Right atrium auricular region (tissue), 2 donors: ENCODE measurements around the gene CLEC10A. TPM values are rescaled to one million over a fixed set of nuclear protein-coding genes. Genes with fewer than 3 reads are reported as not detected.

ENCODE experiments used
- DNase-seq: peaks from one replicate; pipeline ENCODE4 v3.0.0-alpha.2; 2019; ENCODE audit warnings: low spot score
- H3K27ac ChIP-seq, 2 donors: fragments of 200-600 bp; sonication (generic); 1 replicate in 1 of 2; 2 replicates in 1 of 2; pipeline ENCODE4 v1.5.1; 2016 to 2019
- H3K27me3 ChIP-seq, 2 donors: fragments of 200-600 bp; sonication (generic); one replicate each; pipeline versions ENCODE4 v1.5.1 to v1.6.0; 2017 to 2019
- H3K36me3 ChIP-seq: fragments of 200-600 bp; sonication (generic); one replicate; pipeline ENCODE4 v1.5.1; 2016
- H3K4me1 ChIP-seq, 2 donors: fragments of 200-600 bp; sonication (generic); one replicate each; pipeline versions ENCODE4 v1.5.1 to v1.6.0; 2017 to 2019
- H3K4me3 ChIP-seq, 2 donors: fragments of 200-600 bp; sonication (generic); 1 replicate in 1 of 2; 2 replicates in 1 of 2; pipeline ENCODE4 v1.5.1; 2017 to 2019; ENCODE audit warnings: mild to moderate bottlenecking in 1 of 2, moderate library complexity in 1 of 2
- H3K9me3 ChIP-seq, 2 donors: fragments of 200-600 bp; sonication (generic); one replicate each; pipeline ENCODE4 v1.5.1; 2019
- total RNA-seq, 2 donors: library from RNA; depleted of rRNA; stranded (reverse); fragments of >200 nt; gene quantifications; one replicate each; pipeline ENCODE4 v1.1.0, GENCODE V29; 2016
- TF ChIP-seq, protein P1 (sequence below), 2 donors: fragments of 200-600 bp; sonication (generic); IDR thresholded peaks; one replicate each; pipeline ENCODE4 v1.5.1; 2019; ENCODE audit warnings: antibody characterized with exemption in 2 of 2

CLEC10A gene
- total RNA-seq, 2 donors from 2014 or later = 1.4 to 3.6 TPM

DNA sequence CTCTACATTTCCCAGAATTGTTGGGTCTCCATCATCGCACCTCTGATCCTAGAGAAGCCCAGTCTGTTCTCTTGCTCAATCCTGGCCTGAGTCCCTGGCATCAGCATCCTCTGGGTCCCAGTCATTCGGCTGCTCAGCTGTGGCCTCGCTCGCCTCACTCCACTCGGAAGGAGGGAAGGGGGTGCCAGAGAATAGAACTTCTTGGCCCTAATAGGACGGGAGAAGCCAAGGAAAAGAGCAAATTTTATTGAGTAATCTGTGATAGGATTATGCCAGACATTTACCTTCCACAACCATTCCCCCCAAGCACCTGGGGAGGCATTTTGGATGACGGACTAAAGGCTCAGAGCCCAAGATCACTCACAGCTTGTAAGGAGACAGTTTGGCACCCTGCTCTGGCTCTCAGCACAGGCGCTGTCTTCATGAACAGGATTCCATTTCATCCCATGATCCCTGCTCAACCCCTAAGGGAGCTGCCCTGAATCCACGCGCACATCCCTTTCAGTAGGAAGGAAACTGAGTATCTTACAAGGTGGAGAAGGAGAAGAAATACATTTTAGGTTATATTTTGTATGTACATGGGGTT is 498 bp upstream of the CLEC10A start:
- H3K9me3 ChIP-seq = no peaks in the 10 kb centered on the region
- H3K27ac ChIP-seq = no peak overlapping the region
- H3K27me3 ChIP-seq = no peaks in the 10 kb centered on the region
- DNase-seq = peak; percentile 59
- TF ChIP-seq, protein P1, sequence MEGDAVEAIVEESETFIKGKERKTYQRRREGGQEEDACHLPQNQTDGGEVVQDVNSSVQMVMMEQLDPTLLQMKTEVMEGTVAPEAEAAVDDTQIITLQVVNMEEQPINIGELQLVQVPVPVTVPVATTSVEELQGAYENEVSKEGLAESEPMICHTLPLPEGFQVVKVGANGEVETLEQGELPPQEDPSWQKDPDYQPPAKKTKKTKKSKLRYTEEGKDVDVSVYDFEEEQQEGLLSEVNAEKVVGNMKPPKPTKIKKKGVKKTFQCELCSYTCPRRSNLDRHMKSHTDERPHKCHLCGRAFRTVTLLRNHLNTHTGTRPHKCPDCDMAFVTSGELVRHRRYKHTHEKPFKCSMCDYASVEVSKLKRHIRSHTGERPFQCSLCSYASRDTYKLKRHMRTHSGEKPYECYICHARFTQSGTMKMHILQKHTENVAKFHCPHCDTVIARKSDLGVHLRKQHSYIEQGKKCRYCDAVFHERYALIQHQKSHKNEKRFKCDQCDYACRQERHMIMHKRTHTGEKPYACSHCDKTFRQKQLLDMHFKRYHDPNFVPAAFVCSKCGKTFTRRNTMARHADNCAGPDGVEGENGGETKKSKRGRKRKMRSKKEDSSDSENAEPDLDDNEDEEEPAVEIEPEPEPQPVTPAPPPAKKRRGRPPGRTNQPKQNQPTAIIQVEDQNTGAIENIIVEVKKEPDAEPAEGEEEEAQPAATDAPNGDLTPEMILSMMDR (IDR thresholded peaks at IDR 0.05) = no peak
- no peaks in the 10 kb centered on the region for H3K36me3 ChIP-seq
- no peak overlapping the region for H3K4me3 ChIP-seq
- H3K4me1 ChIP-seq = no peaks in the 10 kb centered on the region

DNA sequence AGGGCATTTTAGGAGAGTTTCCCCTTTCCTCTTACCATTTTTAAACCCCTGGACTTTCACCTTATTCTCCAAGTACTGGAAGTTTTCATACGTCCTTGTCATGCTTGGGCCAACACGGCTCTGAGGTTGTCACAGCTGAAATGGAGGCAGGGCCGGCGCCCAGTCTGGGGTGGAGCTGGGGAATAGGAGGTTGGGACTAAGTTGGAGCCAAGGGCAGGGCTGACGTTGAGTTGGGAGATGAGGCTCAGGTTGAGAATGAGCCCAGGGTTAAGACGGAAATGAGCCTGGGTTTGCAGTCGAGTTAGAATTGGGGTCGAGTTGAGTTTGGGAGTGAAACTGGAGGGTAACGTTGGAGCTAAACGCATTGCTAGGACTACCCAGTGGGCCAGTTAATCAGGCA is 1.3 kb downstream of the CLEC10A start:
- no peak overlapping the region for H3K27ac ChIP-seq
- H3K4me3 ChIP-seq = no peak overlapping the region
- DNase-seq = no peak

DNA sequence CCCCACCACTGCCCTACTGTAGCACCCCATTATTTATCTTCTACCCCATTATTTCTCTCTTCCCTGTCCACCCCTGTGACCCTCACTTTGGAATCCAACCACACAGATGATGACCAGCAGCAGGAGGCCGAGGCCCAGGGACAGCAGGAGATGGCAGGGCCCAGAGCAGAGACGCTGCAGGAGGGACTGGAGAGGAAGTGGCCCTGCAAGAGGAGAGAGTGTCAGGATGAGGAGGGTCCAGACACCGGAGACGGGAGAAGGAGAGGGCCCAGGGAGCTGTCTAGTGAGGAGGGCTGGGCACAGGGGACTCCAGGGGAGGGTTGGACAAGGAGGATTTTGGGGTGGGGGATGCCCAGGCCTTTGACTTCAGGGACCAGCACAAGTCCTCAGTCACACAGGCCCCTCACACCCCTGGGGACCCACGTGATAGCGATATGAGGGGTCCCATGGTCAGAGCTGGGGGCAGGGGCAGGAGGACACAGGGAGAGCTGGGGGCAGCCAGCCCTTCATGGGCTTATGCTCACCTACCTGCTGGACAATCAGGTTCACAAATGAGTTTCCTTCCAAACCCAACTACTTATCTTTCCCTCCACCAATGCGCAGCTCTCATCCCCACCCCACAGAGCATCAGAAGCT is 2.0 kb downstream of the CLEC10A start:
- H3K4me3 ChIP-seq = no peak overlapping the region
- H3K27ac ChIP-seq = no peak overlapping the region
- H3K36me3 ChIP-seq = no peaks in the 10 kb centered on the region
- no peak for DNase-seq
- TF ChIP-seq, protein P1 (IDR thresholded peaks at IDR 0.05) = no peak
- no peaks in the 10 kb centered on the region for H3K27me3 ChIP-seq
- no peaks in the 10 kb centered on the region for H3K4me1 ChIP-seq
- no peaks in the 10 kb centered on the region for H3K9me3 ChIP-seq

More for the DNA sequence above, 1.3 kb downstream of the CLEC10A start:
- TF ChIP-seq, protein P1 (IDR thresholded peaks at IDR 0.05) = no peak
- Histone ChIP-seq H3K27me3 (no peaks in the 10 kb centered on the region), H3K36me3 (no peaks in the 10 kb centered on the region), H3K9me3 (no peaks in the 10 kb centered on the region), H3K4me1 (no peaks in the 10 kb centered on the region)

DNA sequence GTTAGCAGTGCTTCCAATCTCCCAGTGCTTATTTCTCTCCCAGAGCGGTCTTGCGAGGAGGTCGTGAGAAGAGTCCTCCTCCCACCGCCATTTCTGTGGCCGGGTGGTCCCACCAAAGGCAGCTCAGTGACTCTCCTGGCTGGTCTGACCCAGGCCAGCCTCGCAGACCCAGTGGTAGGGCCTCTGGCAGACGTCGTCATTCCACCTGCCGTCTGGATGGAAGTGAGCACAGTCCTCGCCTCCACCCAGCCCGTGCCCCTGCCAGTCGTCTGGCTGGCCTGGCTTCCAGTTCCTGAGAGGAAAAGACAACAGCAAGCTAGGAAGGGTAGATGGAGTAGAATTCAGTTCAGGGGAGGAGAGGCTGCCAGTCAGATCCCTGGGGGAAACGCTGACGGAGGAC is 5.1 kb downstream of the CLEC10A start:
- TF ChIP-seq, protein P1 (IDR thresholded peaks at IDR 0.05) = no peak
- H3K4me1 ChIP-seq = no peaks in the 10 kb centered on the region
- H3K27ac ChIP-seq = no peak overlapping the region
- no peaks in the 10 kb centered on the region for H3K36me3 ChIP-seq
- no peak overlapping the region for H3K4me3 ChIP-seq
- H3K9me3 ChIP-seq = no peaks in the 10 kb centered on the region
- H3K27me3 ChIP-seq = no peaks in the 10 kb centered on the region
- DNase-seq = no peak

DNA sequence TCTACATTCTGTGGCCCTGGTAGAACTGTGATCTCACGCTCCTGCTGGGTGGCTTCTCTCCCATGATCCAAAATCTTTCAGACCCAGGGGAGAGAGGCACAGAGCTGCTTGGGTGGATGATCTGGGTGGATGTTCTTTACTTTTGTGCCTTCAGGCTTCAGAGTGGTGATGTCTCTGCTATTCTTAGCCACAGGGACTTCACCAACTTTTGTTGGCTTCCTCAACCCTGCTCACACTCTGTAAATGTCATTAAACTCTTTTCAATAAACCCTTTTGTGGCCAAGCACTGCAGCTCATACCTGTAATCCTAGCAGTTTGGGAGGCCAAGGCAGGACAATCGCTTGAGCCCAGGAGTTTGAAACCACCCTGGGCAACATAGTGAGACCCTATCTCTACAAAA is 7.6 kb downstream of the CLEC10A start:
- no peaks in the 10 kb centered on the region for H3K36me3 ChIP-seq
- TF ChIP-seq, protein P1 (IDR thresholded peaks at IDR 0.05) = no peak
- no peaks in the 10 kb centered on the region for H3K4me1 ChIP-seq
- no peak for DNase-seq
- H3K27me3 ChIP-seq = no peaks in the 10 kb centered on the region
- no peak overlapping the region for H3K4me3 ChIP-seq
- no peak overlapping the region for H3K27ac ChIP-seq
- peaks cover 7 to 19% of the 10 kb centered on the region in 2 donors for H3K9me3 ChIP-seq

DNA sequence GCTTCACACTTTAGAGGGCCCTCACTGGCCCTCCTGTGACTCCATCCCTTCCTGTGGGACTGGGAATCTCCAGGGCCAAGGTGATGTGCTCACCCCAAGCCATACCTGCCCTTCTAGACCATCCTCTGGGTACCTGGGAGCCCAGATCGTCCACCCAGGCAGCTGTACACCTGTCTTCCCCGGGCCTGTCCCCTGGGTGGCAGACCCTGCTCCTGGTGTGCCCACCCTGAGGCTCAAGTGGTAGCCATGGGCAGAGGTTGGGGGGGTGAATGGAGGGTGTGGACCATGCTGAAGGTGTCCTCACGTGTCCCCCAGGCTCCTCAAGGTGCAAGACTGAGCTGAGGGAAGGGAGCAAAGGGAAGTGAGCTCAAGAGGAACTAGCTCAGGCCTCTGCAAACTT is 9.3 kb downstream of the CLEC10A start:
- Histone ChIP-seq H3K9me3 (peaks cover 7 to 19% of the 10 kb centered on the region in 2 donors), H3K4me1 (no peaks in the 10 kb centered on the region), H3K36me3 (no peaks in the 10 kb centered on the region), H3K27ac (no peak overlapping the region), H3K27me3 (no peaks in the 10 kb centered on the region), H3K4me3 (no peak overlapping the region)
- no peak for DNase-seq
- TF ChIP-seq, protein P1 (IDR thresholded peaks at IDR 0.05) = no peak
